MCF 10A (cell line): ENCODE results near the gene TUBA4A. TPM values are rescaled to one million over a fixed set of nuclear protein-coding genes. Genes with fewer than 3 reads are reported as not detected.

Experiments used
- BruUV-seq: library from RNA; stranded (reverse); fragments of 400-500 nt; replicated peaks from 2 replicates; lab custom pipeline; 2021; lab: Mats Ljungman, UMichigan
- CTCF ChIA-PET: fragments of 300-600 bp; sonication (Branson Sonifier 250); formaldehyde crosslinking; extraction: SDS; loops from one replicate; lab custom pipeline; 2021; ENCODE audit warnings: antibody characterized with exemption, inconsistent platforms; lab: Yijun Ruan, JAX
- POLR2A ChIA-PET: fragments of 300-600, 350-650 bp; sonication (Branson Sonifier 250); formaldehyde crosslinking; extraction: SDS; loops from one replicate; lab custom pipeline; 2020; ENCODE audit warnings: antibody characterized with exemption, inconsistent platforms; lab: Yijun Ruan, JAX
- DNase-seq: peaks from one replicate; pipeline ENCODE4 v3.0.0-alpha.2; 2018; ENCODE audit not compliant: unreplicated experiment
- H3K27ac Mint-ChIP-seq: one replicate; pipeline ENCODE4 v1.8.0; 2022; ENCODE audit warnings: mild to moderate bottlenecking, low read depth, mixed read lengths; ENCODE audit not compliant: unreplicated experiment
- H3K27me3 Mint-ChIP-seq: one replicate; pipeline ENCODE4 v1.8.0; 2022; ENCODE audit warnings: mixed read lengths; ENCODE audit not compliant: insufficient read depth, unreplicated experiment
- H3K36me3 Mint-ChIP-seq: one replicate; pipeline ENCODE4 v1.8.0; 2022; ENCODE audit warnings: mild to moderate bottlenecking, moderate library complexity, mixed read lengths; ENCODE audit not compliant: insufficient read depth, unreplicated experiment
- H3K4me1 Mint-ChIP-seq: one replicate; pipeline ENCODE4 v1.8.0; 2022; ENCODE audit warnings: mixed read lengths; ENCODE audit not compliant: insufficient read depth, unreplicated experiment
- H3K4me3 Mint-ChIP-seq: one replicate; pipeline ENCODE4 v1.8.0; 2022; ENCODE audit warnings: mild to moderate bottlenecking, moderate library complexity, mixed read lengths; ENCODE audit not compliant: unreplicated experiment
- H3K9me3 Mint-ChIP-seq: one replicate; pipeline ENCODE4 v1.8.0; 2022; ENCODE audit warnings: mixed read lengths; ENCODE audit not compliant: unreplicated experiment
- intact Hi-C: fragments of 100-400 bp; cut with micrococcal nuclease; formaldehyde crosslinking; loops from 2 replicates; pipeline ENCODE4 v1.14.1; 2022
- total RNA-seq: library from RNA; stranded (reverse); gene quantifications from 2 replicates; pipeline ENCODE4 v1.2.3, GENCODE V29; 2022
- TF ChIP-seq, protein P1 (sequence below): fragments of 200-600 bp; IDR thresholded peaks from one replicate; pipeline ENCODE4 v1.8.0; 2022; ENCODE audit warnings: antibody characterized with exemption, mild to moderate bottlenecking; ENCODE audit not compliant: unreplicated experiment

Gene TUBA4A
- total RNA-seq, 1 experiment from 2014 or later, result 80.5 TPM

GRCh38 chr2:219207134-219207883, 46.4 kb downstream of the TUBA4A start:
- Mint-ChIP-seq H3K9me3 (no peaks in the 10 kb centered on the region), H3K36me3 (peaks cover 40% of the 10 kb centered on the region), H3K4me1 (peaks cover 15% of the 10 kb centered on the region), H3K27ac (peak overlapping the region; percentile 46), H3K4me3 (peak overlapping the region; percentile 88), H3K27me3 (no peaks in the 10 kb centered on the region)
- ChIA-PET POLR2A (interaction anchor here (0.6 to 4.5 kb wide), 17 partner anchors 10 to 92 kb away, joined by 3 to 64 read pairs (median 10); partner anchors contain the start of genes ABCB6, ANKZF1, ATG9A and CNPPD1), CTCF (interaction anchor here (0.9 to 1.4 kb wide), 3 partner anchors 31 to 87 kb away, joined by 5 to 8 read pairs (median 6); no protein-coding TSS in a partner anchor)
- DNase-seq, result no peak
- TF ChIP-seq, protein P1, sequence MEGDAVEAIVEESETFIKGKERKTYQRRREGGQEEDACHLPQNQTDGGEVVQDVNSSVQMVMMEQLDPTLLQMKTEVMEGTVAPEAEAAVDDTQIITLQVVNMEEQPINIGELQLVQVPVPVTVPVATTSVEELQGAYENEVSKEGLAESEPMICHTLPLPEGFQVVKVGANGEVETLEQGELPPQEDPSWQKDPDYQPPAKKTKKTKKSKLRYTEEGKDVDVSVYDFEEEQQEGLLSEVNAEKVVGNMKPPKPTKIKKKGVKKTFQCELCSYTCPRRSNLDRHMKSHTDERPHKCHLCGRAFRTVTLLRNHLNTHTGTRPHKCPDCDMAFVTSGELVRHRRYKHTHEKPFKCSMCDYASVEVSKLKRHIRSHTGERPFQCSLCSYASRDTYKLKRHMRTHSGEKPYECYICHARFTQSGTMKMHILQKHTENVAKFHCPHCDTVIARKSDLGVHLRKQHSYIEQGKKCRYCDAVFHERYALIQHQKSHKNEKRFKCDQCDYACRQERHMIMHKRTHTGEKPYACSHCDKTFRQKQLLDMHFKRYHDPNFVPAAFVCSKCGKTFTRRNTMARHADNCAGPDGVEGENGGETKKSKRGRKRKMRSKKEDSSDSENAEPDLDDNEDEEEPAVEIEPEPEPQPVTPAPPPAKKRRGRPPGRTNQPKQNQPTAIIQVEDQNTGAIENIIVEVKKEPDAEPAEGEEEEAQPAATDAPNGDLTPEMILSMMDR, result no peak
- intact Hi-C loops, result no loop called here
- no TSS peak for BruUV-seq

DNA sequence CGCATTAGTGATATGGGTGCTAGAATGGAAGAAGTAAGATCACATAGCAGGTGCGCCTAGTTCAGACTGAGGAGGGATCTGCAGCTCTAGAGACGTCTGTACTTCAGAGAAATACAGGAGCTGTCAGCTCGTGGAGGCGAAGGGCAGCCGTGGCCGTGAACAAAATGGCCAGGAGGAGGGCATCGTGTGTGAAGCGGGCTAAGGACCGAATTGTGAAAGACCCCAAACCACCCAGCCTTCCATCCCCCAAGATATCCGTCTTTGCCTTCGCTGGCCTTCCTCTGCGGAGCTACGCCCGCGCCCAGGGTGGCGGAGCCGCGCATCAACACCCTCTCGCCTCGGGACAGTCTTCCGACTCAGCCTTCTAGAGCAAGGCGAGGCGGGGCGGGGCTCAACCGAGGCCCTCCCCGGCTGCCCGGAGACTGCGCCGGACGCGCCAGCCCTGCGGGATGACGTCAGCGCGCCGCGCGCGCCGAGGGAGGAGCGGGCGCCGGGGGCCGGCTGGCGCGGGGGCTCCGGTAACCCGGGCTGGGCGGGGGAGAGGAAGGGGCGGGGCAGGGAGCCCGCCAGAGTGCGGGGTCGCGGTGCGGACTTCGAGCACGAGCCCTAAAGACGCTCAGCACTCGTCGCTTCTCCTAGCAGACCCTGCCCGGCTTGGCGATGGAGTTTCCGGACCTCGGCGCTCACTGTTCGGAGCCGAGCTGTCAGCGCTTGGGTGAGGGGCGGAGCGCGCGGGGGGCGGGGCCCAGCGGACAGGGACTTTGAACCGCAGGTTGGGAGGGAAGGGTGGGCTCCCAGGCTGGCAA, 47.2 kb downstream of the TUBA4A start, which contains the start of gene ZFAND2B:
Gene ZFAND2B, plus strand, starts transcription at position 455 of the 806 bp plus-strand sequence. Its CDS starts 206 bp downstream, at position 661.
- DNase-seq, result peak; percentile 93
- Mint-ChIP-seq H3K36me3 (peaks cover 34% of the 10 kb centered on the region), H3K27me3 (no peaks in the 10 kb centered on the region), H3K4me3 (peak within 1 kb of the TSS; percentile 88), H3K4me1 (peaks cover 15% of the 10 kb centered on the region), H3K9me3 (no peaks in the 10 kb centered on the region), H3K27ac (peak within 1 kb of the TSS; percentile 94)
- BruUV-seq, result TSS peak; percentile 69
- ChIA-PET POLR2A (interaction anchor here (0.6 to 4.5 kb wide), 26 partner anchors 9 to 921 kb away, joined by 3 to 64 read pairs (median 5); partner anchors contain the start of genes ABCB6, ANKZF1, ATG9A and CHPF), CTCF (interaction anchor here (0.6 to 1.4 kb wide), 5 partner anchors 25 to 88 kb away, joined by 3 to 4 read pairs (median 3); no protein-coding TSS in a partner anchor)
- intact Hi-C loops, result loop anchor here (1.0 kb wide), 1 partner anchor 46 kb away; the partner anchor contains the start of gene NHEJ1
- TF ChIP-seq, protein P1, result no peak

DNA sequence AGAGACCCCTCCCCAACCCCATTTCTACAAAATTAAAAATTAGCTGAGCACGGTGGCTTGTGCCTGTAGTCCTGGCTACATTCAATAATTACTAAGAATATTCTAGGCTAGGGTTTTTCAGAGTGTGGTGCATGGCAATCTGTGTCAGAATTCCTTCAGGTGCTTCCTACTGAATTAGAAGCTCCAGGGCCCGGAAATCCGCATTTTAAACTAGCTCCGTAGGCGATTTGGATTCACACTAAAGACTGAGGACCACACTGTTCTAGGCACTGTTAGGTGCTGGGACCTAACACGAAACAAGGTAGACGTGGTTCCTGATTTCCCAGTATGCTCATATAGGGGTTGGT, 47.8 kb downstream of the TUBA4A start:
- Mint-ChIP-seq H3K27me3 (no peaks in the 10 kb centered on the region), H3K27ac (peak overlapping the region; percentile 94), H3K4me3 (peak overlapping the region; percentile 88), H3K4me1 (peaks cover 15% of the 10 kb centered on the region), H3K36me3 (peaks cover 28% of the 10 kb centered on the region), H3K9me3 (no peaks in the 10 kb centered on the region)
- TF ChIP-seq, protein P1, result no peak
- CTCF ChIA-PET, result interaction anchor here (0.6 to 1.4 kb wide), 5 partner anchors 25 to 89 kb away, joined by 3 to 4 read pairs (median 3); no protein-coding TSS in a partner anchor
- DNase-seq, result no peak
- BruUV-seq, result no TSS peak
- POLR2A ChIA-PET, result interaction anchor here (0.5 to 4.5 kb wide), 24 partner anchors 9 to 921 kb away, joined by 3 to 64 read pairs (median 6); partner anchors contain the start of genes ABCB6, ANKZF1, ATG9A and CNPPD1
- intact Hi-C loops, result loop anchor here (1.0 kb wide), 1 partner anchor 46 kb away; the partner anchor contains the start of gene NHEJ1
